Endothelial cell of umbilical vein (primary cell): Measurements from ENCODE around the gene PIK3C2G. TPM values are rescaled to one million over a fixed set of nuclear protein-coding genes. Genes with fewer than 3 reads are reported as not detected.

Source experiments
- BruUV-seq: library from RNA; stranded (reverse); fragments of 400-500 nt; replicated peaks from 2 replicates; lab custom pipeline; 2021; lab: Mats Ljungman, UMichigan
- CTCF ChIA-PET: fragments of 300-600, 350-600 bp; sonication (Branson Sonifier 250); formaldehyde crosslinking; loops from one replicate; lab custom pipeline; 2021; ENCODE audit warnings: antibody characterized with exemption, inconsistent platforms; lab: Charles Lee
- POLR2A ChIA-PET: fragments of 300-600, 350-600 bp; sonication (Branson Sonifier 250); formaldehyde crosslinking; loops from one replicate; lab custom pipeline; 2021; ENCODE audit warnings: antibody characterized with exemption, inconsistent platforms; lab: Charles Lee
- DNase-seq: peaks from one replicate; pipeline ENCODE4 v3.0.0-alpha.2; 2011; ENCODE audit warnings: low read depth, low spot score
- FAIRE-seq: peaks from 2 replicates; lab custom pipeline; 2011; peaks lifted over from hg19 to GRCh38; lab: Jason Lieb, UNC
- H2AFZ ChIP-seq: 2 replicates; pipeline ENCODE4 v1.6.0; 2012; ENCODE audit warnings: low read depth, low read length, control low read depth, inconsistent platforms
- H3K27ac ChIP-seq: 2 replicates; pipeline ENCODE4 v1.5.1; 2011; ENCODE audit warnings: low read depth, mild to moderate bottlenecking, control low read depth, low read length, moderate library complexity; ENCODE audit not compliant: insufficient read depth
- H3K27me3 ChIP-seq, 2 experiments: 2 replicates each; pipeline versions ENCODE4 v1.6.0 to v1.6.1; 2011; ENCODE audit warnings: low read length in 2 of 2, mixed read lengths in 1 of 2; ENCODE audit not compliant: control insufficient read depth in 2 of 2, insufficient read depth in 2 of 2
- H3K36me3 ChIP-seq, 2 experiments: 2 replicates in 1 of 2; 3 replicates in 1 of 2; pipeline ENCODE4 v1.5.1; 2011; ENCODE audit warnings: low read length in 2 of 2, mild to moderate bottlenecking in 1 of 2, moderate library complexity in 1 of 2; ENCODE audit not compliant: control insufficient read depth in 2 of 2, insufficient read depth in 2 of 2; ENCODE audit errors: extremely low read depth in 1 of 2
- H3K4me1 ChIP-seq: 3 replicates; pipeline ENCODE4 v1.5.1; 2011; ENCODE audit warnings: mild to moderate bottlenecking, low read length; ENCODE audit not compliant: control insufficient read depth, insufficient read depth; ENCODE audit errors: extremely low read depth
- H3K4me2 ChIP-seq: 2 replicates; pipeline ENCODE4 v1.6.1; 2011; ENCODE audit warnings: low read length, control low read depth, mixed read lengths; ENCODE audit not compliant: insufficient read depth
- H3K4me3 ChIP-seq, 3 experiments: fragments of 200-600 bp in 1 of 3; sonication (generic), shearing (Covaris generic) in 1 of 3; replicated peaks in 1 of 3; 2 replicates each; pipeline ENCODE4 v1.5.1; 2011 to 2016; ENCODE audit warnings: control low read depth in 3 of 3, low read length in 3 of 3, mild to moderate bottlenecking in 2 of 3, inconsistent platforms in 1 of 3, low read depth in 1 of 3, moderate library complexity in 1 of 3; ENCODE audit not compliant: insufficient read depth in 1 of 3
- H3K79me2 ChIP-seq: 2 replicates; pipeline ENCODE4 v1.6.0; 2012; ENCODE audit warnings: low read length, inconsistent platforms; ENCODE audit not compliant: control insufficient read depth, insufficient read depth
- H3K9ac ChIP-seq: replicated peaks from 2 replicates; pipeline ENCODE3; 2011; ENCODE audit warnings: low read length, control low read depth; ENCODE audit not compliant: insufficient read depth; ENCODE audit errors: extremely low read depth
- H3K9me1 ChIP-seq: replicated peaks from 3 replicates; pipeline ENCODE4 v1.6.0; 2011; ENCODE audit warnings: mild to moderate bottlenecking, low read length; ENCODE audit not compliant: control insufficient read depth, insufficient read depth; ENCODE audit errors: extremely low read depth
- H3K9me3 ChIP-seq: replicated peaks from 2 replicates; pipeline ENCODE4 v1.5.1; 2012; ENCODE audit warnings: low read length, inconsistent platforms; ENCODE audit not compliant: control insufficient read depth, insufficient read depth
- H4K20me1 ChIP-seq: replicated peaks from 2 replicates; pipeline ENCODE3; 2011; ENCODE audit warnings: mild to moderate bottlenecking, low read length; ENCODE audit not compliant: control insufficient read depth, insufficient read depth; ENCODE audit errors: extremely low read depth
- EZH2 ChIP-seq: IDR thresholded peaks from 2 replicates; pipeline ENCODE4 v1.6.1; 2012; ENCODE audit warnings: borderline replicate concordance, low read depth, mild to moderate bottlenecking, moderate library complexity, low read length, inconsistent platforms; ENCODE audit not compliant: severe bottlenecking
- FOS ChIP-seq: IDR thresholded peaks from 2 replicates; pipeline ENCODE4 v1.6.1; 2011; ENCODE audit warnings: mild to moderate bottlenecking, low read length, moderate library complexity, borderline replicate concordance; ENCODE audit not compliant: insufficient read depth
- GATA2 ChIP-seq: IDR thresholded peaks from 2 replicates; pipeline ENCODE4 v1.7.0; 2011; ENCODE audit warnings: low read depth, mild to moderate bottlenecking, moderate library complexity, mixed read lengths, low read length; ENCODE audit not compliant: insufficient read length, insufficient read depth
- JUN ChIP-seq: IDR thresholded peaks from 2 replicates; pipeline ENCODE4 v1.6.1; 2011; ENCODE audit warnings: borderline replicate concordance, low read depth; ENCODE audit not compliant: insufficient read length, insufficient read depth
- MAX ChIP-seq: IDR thresholded peaks from 2 replicates; pipeline ENCODE4 v1.6.1; 2011; ENCODE audit not compliant: insufficient read depth, insufficient read length
- MYC ChIP-seq: IDR thresholded peaks from one replicate; pipeline ENCODE4 v1.6.1; 2011; ENCODE audit warnings: mild to moderate bottlenecking, low read depth, low read length
- POLR2A ChIP-seq: IDR thresholded peaks from 2 replicates; pipeline ENCODE4 v1.6.1; 2012; ENCODE audit warnings: low read depth, mild to moderate bottlenecking, control low read depth, low read length
- POLR2AphosphoS5 ChIP-seq: IDR thresholded peaks from 2 replicates; pipeline ENCODE4 v1.6.1; 2012; ENCODE audit warnings: low read depth, mild to moderate bottlenecking, control low read depth, low read length, moderate library complexity; ENCODE audit not compliant: insufficient read depth
- dilution Hi-C: fragments of 300-500 bp; cut with MboI; formaldehyde crosslinking; loops from one replicate; pipeline ENCODE4 v1.15.0; 2019; ENCODE audit warnings: low sequenced_read_pairs; ENCODE audit not compliant: extremely low pct_ligation_motif_present
- intact Hi-C: fragments of 100-400 bp; cut with micrococcal nuclease; formaldehyde crosslinking; loops from one replicate; pipeline ENCODE4 v1.10.0; 2022
- polyA plus RNA-seq, 4 experiments: library from polyadenylated mRNA; depleted of rRNA in 3 of 4; stranded (reverse) in 3 of 4; unstranded in 1 of 4; fragments of >200 nt; gene quantifications; 2 replicates each; pipeline versions ENCODE4 v1.2.1 to v1.2.3, GENCODE V29; 2011 to 2012; ENCODE audit warnings: missing spikeins in 1 of 4
- total RNA-seq: library from RNA; stranded (reverse); gene quantifications from 2 replicates; pipeline ENCODE4 v1.2.3, GENCODE V29; 2021
- TF ChIP-seq, protein P1 (sequence below), 2 donors: IDR thresholded peaks; 1 replicate in 1 of 2; 2 replicates in 1 of 2; pipeline ENCODE4 v1.5.1; 2011; ENCODE audit warnings: low read length in 2 of 2, mild to moderate bottlenecking in 2 of 2, moderate library complexity in 2 of 2, control low read depth in 1 of 2, inconsistent platforms in 1 of 2, low read depth in 1 of 2; ENCODE audit not compliant: insufficient read depth in 1 of 2; ENCODE audit errors: extremely low read depth in 1 of 2

Gene PIK3C2G
- total and polyA plus RNA-seq, 2 donors (not counting 3 experiments of a cell fraction or from before 2014, with no cell fraction given): not detected

GRCh38 chr12:18583655-18584054, 322.3 kb downstream of the PIK3C2G start:
- no TSS peak for BruUV-seq
- Histone ChIP-seq H3K4me3 (no peak overlapping the region), H3K9me1 (no peaks in the 10 kb centered on the region), H3K36me3 (no peaks in the 10 kb centered on the region), H3K4me1 (no peaks in the 10 kb centered on the region), H3K4me2 (no peak overlapping the region), H3K9me3 (no peaks in the 10 kb centered on the region), H3K27me3 (no peaks in the 10 kb centered on the region), H3K27ac (no peak overlapping the region), H3K79me2 (no peaks in the 10 kb centered on the region), H2AFZ (no peak overlapping the region), H3K9ac (no peak overlapping the region), H4K20me1 (no peaks in the 10 kb centered on the region)
- no peak for DNase-seq
- dilution Hi-C loops (no loop called here), intact Hi-C loops (no loop called here)
- no peak for FAIRE-seq
- ChIA-PET POLR2A (no interaction called here), CTCF (no interaction called here)
- TF ChIP-seq, protein P1, sequence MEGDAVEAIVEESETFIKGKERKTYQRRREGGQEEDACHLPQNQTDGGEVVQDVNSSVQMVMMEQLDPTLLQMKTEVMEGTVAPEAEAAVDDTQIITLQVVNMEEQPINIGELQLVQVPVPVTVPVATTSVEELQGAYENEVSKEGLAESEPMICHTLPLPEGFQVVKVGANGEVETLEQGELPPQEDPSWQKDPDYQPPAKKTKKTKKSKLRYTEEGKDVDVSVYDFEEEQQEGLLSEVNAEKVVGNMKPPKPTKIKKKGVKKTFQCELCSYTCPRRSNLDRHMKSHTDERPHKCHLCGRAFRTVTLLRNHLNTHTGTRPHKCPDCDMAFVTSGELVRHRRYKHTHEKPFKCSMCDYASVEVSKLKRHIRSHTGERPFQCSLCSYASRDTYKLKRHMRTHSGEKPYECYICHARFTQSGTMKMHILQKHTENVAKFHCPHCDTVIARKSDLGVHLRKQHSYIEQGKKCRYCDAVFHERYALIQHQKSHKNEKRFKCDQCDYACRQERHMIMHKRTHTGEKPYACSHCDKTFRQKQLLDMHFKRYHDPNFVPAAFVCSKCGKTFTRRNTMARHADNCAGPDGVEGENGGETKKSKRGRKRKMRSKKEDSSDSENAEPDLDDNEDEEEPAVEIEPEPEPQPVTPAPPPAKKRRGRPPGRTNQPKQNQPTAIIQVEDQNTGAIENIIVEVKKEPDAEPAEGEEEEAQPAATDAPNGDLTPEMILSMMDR (IDR thresholded peaks at IDR 0.05; ENCODE audit: extremely low read depth in 1 of 2, insufficient read depth in 1 of 2, low read depth in 1 of 2, low read length in 2 of 2): no peak
- TF ChIP-seq POLR2AphosphoS5 (no peak), MAX (no peak), EZH2 (no peak), FOS (no peak), GATA2 (no peak), JUN (no peak), POLR2A (no peak), MYC (no peak)
